SU-DHL-6 (cell line): ENCODE measurements around the gene OR52E8.

Experiments
- H2AFZ ChIP-seq: fragments of 200-600 bp; sonication (generic); 2 replicates; pipeline ENCODE4 v1.6.1; 2014; ENCODE audit warnings: low read depth, mild to moderate bottlenecking, moderate library complexity, mixed read lengths, antibody characterized with exemption, low read length; ENCODE audit not compliant: severe bottlenecking
- H3F3A ChIP-seq: fragments of 200-600 bp; shearing (Covaris generic); 2 replicates; pipeline ENCODE4 v1.6.0; 2016; ENCODE audit warnings: antibody characterized with exemption, mild to moderate bottlenecking; ENCODE audit not compliant: insufficient read depth
- H3K27ac ChIP-seq: fragments of 200-600 bp; sonication (generic); 2 replicates; pipeline ENCODE4 v1.5.1; 2016; ENCODE audit warnings: low read depth, mild to moderate bottlenecking, low read length, moderate library complexity, mixed read lengths
- H3K27me3 ChIP-seq: fragments of 200-600 bp; sonication (generic), shearing (Covaris generic); 2 replicates; pipeline ENCODE4 v1.6.0; 2014; ENCODE audit warnings: mild to moderate bottlenecking, low read length
- H3K36me3 ChIP-seq: fragments of 200-600 bp; sonication (generic); 2 replicates; pipeline ENCODE4 v1.6.1; 2014; ENCODE audit warnings: mild to moderate bottlenecking, low read length, mixed read lengths
- H3K4me2 ChIP-seq: fragments of 300-600, 200-600 bp; shearing (Covaris generic), sonication (generic); 2 replicates; pipeline ENCODE4 v1.6.0; 2014; ENCODE audit warnings: low read length, low read depth, mild to moderate bottlenecking; ENCODE audit not compliant: poor library complexity, severe bottlenecking
- H3K4me3 ChIP-seq: fragments of 200-600 bp; sonication (generic); 2 replicates; pipeline ENCODE4 v1.5.1; 2014; ENCODE audit warnings: antibody characterized with exemption, low read length, mild to moderate bottlenecking, mixed read lengths; ENCODE audit not compliant: insufficient read depth, poor library complexity, severe bottlenecking
- H3K79me2 ChIP-seq: fragments of 200-600 bp; sonication (generic); 2 replicates; pipeline ENCODE4 v1.6.1; 2014; ENCODE audit warnings: mild to moderate bottlenecking, low read length, moderate library complexity; ENCODE audit not compliant: insufficient read depth
- H3K9ac ChIP-seq: fragments of 200-600 bp; sonication (generic); 2 replicates; pipeline ENCODE4 v1.7.0; 2014; ENCODE audit warnings: mild to moderate bottlenecking, low read length
- H3K9me2 ChIP-seq: fragments of 200-600 bp; sonication (generic); replicated peaks from 2 replicates; pipeline ENCODE4 v1.6.1; 2014; ENCODE audit warnings: low read length; ENCODE audit not compliant: insufficient read depth
- H3K9me3 ChIP-seq: fragments of 200-600 bp; sonication (generic); 2 replicates; pipeline ENCODE4 v1.6.1; 2014; ENCODE audit warnings: low read length, mixed read lengths; ENCODE audit not compliant: insufficient read depth
- H4K20me1 ChIP-seq: fragments of 200-600 bp; sonication (generic); 2 replicates; pipeline ENCODE4 v1.6.1; 2014; ENCODE audit warnings: low read depth, mild to moderate bottlenecking, antibody characterized with exemption, low read length, moderate library complexity, mixed read lengths
- EZH2phosphoT487 ChIP-seq: fragments of 200-600 bp; sonication (generic), shearing (Covaris generic); conservative IDR thresholded peaks from 2 replicates; pipeline ENCODE4 v1.6.1; 2018; ENCODE audit warnings: mild to moderate bottlenecking, antibody characterized with exemption, low read length, moderate library complexity, mixed read lengths
- TF ChIP-seq, protein P1 (sequence below): fragments of 200-600 bp; sonication (generic); IDR thresholded peaks from one replicate; pipeline ENCODE4 v1.5.1; 2017; ENCODE audit warnings: antibody characterized with exemption, mild to moderate bottlenecking, low read length, moderate library complexity; ENCODE audit not compliant: insufficient read depth, poor library complexity, severe bottlenecking

The OR52E8 gene

DNA sequence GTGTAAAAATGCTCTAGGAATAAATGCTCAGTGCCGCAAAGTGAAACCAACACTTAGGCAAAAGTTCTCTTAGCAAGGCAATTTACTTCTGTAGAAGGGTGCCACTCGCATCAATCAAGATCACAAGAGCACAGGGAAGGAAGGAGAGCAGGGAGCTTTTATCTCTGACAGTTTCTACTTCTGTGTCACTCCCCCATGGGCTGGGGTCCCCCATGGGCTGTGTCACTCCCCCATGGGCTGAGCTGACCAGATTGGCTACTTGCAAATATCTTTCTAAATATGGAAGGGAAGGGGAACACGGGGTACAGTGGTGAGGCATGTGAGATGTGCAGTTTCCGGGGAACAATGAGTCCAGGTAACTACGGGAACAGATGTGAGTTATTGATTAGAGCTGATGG, 48.4 kb downstream of the OR52E8 start:
- Histone ChIP-seq H3K9me2 (no peaks in the 10 kb centered on the region), H3K79me2 (no peaks in the 10 kb centered on the region), H2AFZ (no peak overlapping the region), H3K27me3 (no peaks in the 10 kb centered on the region), H3F3A (no peaks in the 10 kb centered on the region), H3K9me3 (no peaks in the 10 kb centered on the region), H3K4me3 (no peak overlapping the region), H3K27ac (no peak overlapping the region), H3K9ac (no peak overlapping the region), H4K20me1 (no peaks in the 10 kb centered on the region), H3K36me3 (no peaks in the 10 kb centered on the region), H3K4me2 (no peak overlapping the region)
- TF ChIP-seq, protein P1, sequence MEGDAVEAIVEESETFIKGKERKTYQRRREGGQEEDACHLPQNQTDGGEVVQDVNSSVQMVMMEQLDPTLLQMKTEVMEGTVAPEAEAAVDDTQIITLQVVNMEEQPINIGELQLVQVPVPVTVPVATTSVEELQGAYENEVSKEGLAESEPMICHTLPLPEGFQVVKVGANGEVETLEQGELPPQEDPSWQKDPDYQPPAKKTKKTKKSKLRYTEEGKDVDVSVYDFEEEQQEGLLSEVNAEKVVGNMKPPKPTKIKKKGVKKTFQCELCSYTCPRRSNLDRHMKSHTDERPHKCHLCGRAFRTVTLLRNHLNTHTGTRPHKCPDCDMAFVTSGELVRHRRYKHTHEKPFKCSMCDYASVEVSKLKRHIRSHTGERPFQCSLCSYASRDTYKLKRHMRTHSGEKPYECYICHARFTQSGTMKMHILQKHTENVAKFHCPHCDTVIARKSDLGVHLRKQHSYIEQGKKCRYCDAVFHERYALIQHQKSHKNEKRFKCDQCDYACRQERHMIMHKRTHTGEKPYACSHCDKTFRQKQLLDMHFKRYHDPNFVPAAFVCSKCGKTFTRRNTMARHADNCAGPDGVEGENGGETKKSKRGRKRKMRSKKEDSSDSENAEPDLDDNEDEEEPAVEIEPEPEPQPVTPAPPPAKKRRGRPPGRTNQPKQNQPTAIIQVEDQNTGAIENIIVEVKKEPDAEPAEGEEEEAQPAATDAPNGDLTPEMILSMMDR, result no peak
- TF ChIP-seq EZH2phosphoT487, result no peak

DNA sequence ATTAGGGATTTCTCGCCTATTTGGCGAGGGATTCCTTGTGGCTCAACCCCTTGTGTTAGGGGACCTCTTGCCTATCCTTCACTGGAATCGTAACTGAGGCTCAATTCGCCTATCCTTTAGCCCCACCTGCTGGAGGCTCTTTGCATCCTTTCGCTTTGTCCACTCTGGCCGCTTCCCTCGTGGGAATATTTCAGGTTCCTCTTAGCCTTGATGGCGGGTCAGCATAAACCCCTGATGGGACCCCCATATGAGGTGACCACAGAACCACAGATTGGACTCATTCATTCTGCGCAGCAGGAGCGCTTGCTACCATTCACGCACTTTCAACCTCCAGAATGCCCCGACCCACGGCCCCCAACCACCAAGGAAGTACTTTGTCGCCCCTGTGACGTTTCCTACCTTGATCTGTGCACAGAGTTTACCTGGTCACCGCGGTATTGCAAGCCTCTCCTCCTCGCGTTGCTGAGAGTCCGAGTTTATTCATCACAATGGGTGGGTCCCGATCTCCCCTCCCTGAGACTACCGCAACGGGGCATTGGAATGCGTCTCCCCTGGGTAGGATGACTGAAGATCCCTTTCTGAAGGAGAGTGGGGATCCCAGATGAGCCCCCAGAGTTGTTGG, 48.9 kb downstream of the OR52E8 start, which contains the start of gene OR52N2:
TSS of gene OR52N2 (plus strand) at position 425 of the 622 bp plus-strand sequence. CDS start 11,412 bp downstream, outside the sequence.
- no peaks in the 10 kb centered on the region for H3K9me2 ChIP-seq
- H4K20me1 ChIP-seq, result no peaks in the 10 kb centered on the region
- no peaks in the 10 kb centered on the region for H3K36me3 ChIP-seq
- H3K9ac ChIP-seq, result no peak within 1 kb of the TSS
- H3K4me2 ChIP-seq, result no peak within 1 kb of the TSS
- no peaks in the 10 kb centered on the region for H3F3A ChIP-seq
- H3K27ac ChIP-seq, result no peak within 1 kb of the TSS
- TF ChIP-seq, protein P1, result peak; percentile 86
- TF ChIP-seq EZH2phosphoT487, result no peak
- no peaks in the 10 kb centered on the region for H3K27me3 ChIP-seq
- no peaks in the 10 kb centered on the region for H3K79me2 ChIP-seq
- no peaks in the 10 kb centered on the region for H3K9me3 ChIP-seq
- H3K4me3 ChIP-seq, result no peak within 1 kb of the TSS
- no peak within 1 kb of the TSS for H2AFZ ChIP-seq

DNA sequence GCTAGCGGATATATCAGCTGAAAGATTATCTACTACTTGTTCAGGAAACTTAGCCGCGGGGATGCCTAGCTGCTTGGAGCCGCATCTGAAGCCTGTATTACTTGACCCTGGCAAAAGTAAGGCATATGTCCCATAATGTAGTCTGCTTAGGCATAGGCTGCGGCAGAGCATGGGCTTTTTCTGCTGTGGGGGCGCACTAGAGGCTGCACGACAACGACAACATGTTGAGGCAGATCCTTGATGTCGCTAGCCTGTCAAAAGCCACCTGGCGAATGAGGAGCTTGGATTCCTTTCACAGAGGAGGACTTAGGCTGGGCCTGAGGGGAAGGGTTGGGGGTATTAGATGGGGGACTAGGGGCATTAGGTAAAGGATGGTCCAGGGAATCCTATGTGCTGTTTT, 49.9 kb downstream of the OR52E8 start:
- Histone ChIP-seq H3K79me2 (no peaks in the 10 kb centered on the region), H4K20me1 (no peaks in the 10 kb centered on the region), H3K9ac (no peak overlapping the region), H3K36me3 (no peaks in the 10 kb centered on the region), H3K27ac (no peak overlapping the region), H3K9me2 (no peaks in the 10 kb centered on the region), H3F3A (no peaks in the 10 kb centered on the region), H3K27me3 (no peaks in the 10 kb centered on the region), H3K4me2 (no peak overlapping the region), H2AFZ (no peak overlapping the region), H3K4me3 (no peak overlapping the region), H3K9me3 (no peaks in the 10 kb centered on the region)
- TF ChIP-seq, protein P1, result no peak
- no peak for TF ChIP-seq EZH2phosphoT487
